GM12878 (cell line): ENCODE measurements around the gene ENDOV. TPM values are rescaled to one million over a fixed set of nuclear protein-coding genes. Genes with fewer than 3 reads are reported as not detected.

Experiments used
- BACH1 ChIP-seq: fragments of 450-650 bp; IDR thresholded peaks from 2 replicates; pipeline ENCODE4 v1.6.1; 2017; ENCODE audit warnings: mild to moderate bottlenecking, borderline replicate concordance
- CBX3 ChIP-seq: fragments of 200-600 bp; sonication (generic); IDR thresholded peaks from 2 replicates; pipeline ENCODE4 v1.6.1; 2016; ENCODE audit warnings: low read depth, borderline replicate concordance
- CHD4 ChIP-seq: fragments of 200-600 bp; sonication (generic); IDR thresholded peaks from 2 replicates; pipeline ENCODE4 v1.6.1; 2016; ENCODE audit warnings: mild to moderate bottlenecking
- EZH2 ChIP-seq: IDR thresholded peaks from 2 replicates; pipeline ENCODE4 v1.6.1; 2012; ENCODE audit warnings: low read depth, mild to moderate bottlenecking, control low read depth, inconsistent platforms, low read length, borderline replicate concordance; ENCODE audit not compliant: control insufficient read depth
- HDAC2 ChIP-seq: fragments of 200-600 bp; sonication (generic); IDR thresholded peaks from 2 replicates; pipeline ENCODE4 v1.6.1; 2017
- KLF5 ChIP-seq: fragments of 450-650 bp; IDR thresholded peaks from 2 replicates; pipeline ENCODE4 v1.6.1; 2014; ENCODE audit warnings: mild to moderate bottlenecking; ENCODE audit not compliant: partially characterized antibody
- LARP7 ChIP-seq: fragments of 450-650 bp; IDR thresholded peaks from 2 replicates; pipeline ENCODE4 v1.6.1; 2017; ENCODE audit warnings: mild to moderate bottlenecking
- MAX ChIP-seq: IDR thresholded peaks from 2 replicates; pipeline ENCODE4 v1.6.1; 2012; ENCODE audit warnings: low read depth, low read length, improper control_type of control experiment
- MEF2B ChIP-seq: fragments of 450-650 bp; IDR thresholded peaks from 2 replicates; pipeline ENCODE4 v1.6.1; 2018; ENCODE audit warnings: mild to moderate bottlenecking, moderate library complexity; ENCODE audit not compliant: partially characterized antibody, poor library complexity, severe bottlenecking
- PBX3 ChIP-seq: IDR thresholded peaks from 2 replicates; pipeline ENCODE4 v1.6.1; 2011; ENCODE audit warnings: mild to moderate bottlenecking, low read depth, low read length, moderate library complexity; ENCODE audit not compliant: insufficient replicate concordance
- POLR2AphosphoS2 ChIP-seq: IDR thresholded peaks from 2 replicates; pipeline ENCODE4 v1.6.1; 2011; ENCODE audit warnings: low read depth, mild to moderate bottlenecking, low read length, improper control_type of control experiment, moderate library complexity
- POLR2AphosphoS5 ChIP-seq: IDR thresholded peaks from 2 replicates; pipeline ENCODE4 v1.6.1; 2011; ENCODE audit warnings: mild to moderate bottlenecking, low read length, inconsistent platforms
- RAD21 ChIP-seq: IDR thresholded peaks from 2 replicates; pipeline ENCODE4 v1.6.1; 2011; ENCODE audit warnings: mild to moderate bottlenecking, low read depth, low read length, moderate library complexity; ENCODE audit not compliant: insufficient read depth
- RCOR1 ChIP-seq: conservative IDR thresholded peaks from 2 replicates; pipeline ENCODE4 v1.6.1; 2012; ENCODE audit warnings: low read depth, low read length, improper control_type of control experiment
- REST ChIP-seq: IDR thresholded peaks from 2 replicates; pipeline ENCODE4 v1.6.1; 2012; ENCODE audit warnings: mild to moderate bottlenecking, low read depth, low read length
- SMC3 ChIP-seq: IDR thresholded peaks from 2 replicates; pipeline ENCODE4 v1.6.1; 2011; ENCODE audit warnings: low read length, improper control_type of control experiment, borderline replicate concordance
- SP1 ChIP-seq: IDR thresholded peaks from one replicate; pipeline ENCODE4 v1.6.1; 2011; ENCODE audit warnings: low read depth, low read length
- SREBF1 ChIP-seq: IDR thresholded peaks from 2 replicates; pipeline ENCODE4 v1.6.1; 2012; ENCODE audit warnings: mild to moderate bottlenecking, low read length
- TCF12 ChIP-seq: IDR thresholded peaks from 2 replicates; pipeline ENCODE4 v1.6.1; 2011; ENCODE audit warnings: low read depth, mild to moderate bottlenecking, low read length
- ZNF592 ChIP-seq: fragments of 450-650 bp; IDR thresholded peaks from 2 replicates; pipeline ENCODE4 v1.6.1; 2017; ENCODE audit warnings: mild to moderate bottlenecking, moderate library complexity
- ZSCAN29 ChIP-seq: fragments of 450-650 bp; IDR thresholded peaks from 2 replicates; pipeline ENCODE4 v1.6.1; 2017; ENCODE audit warnings: mild to moderate bottlenecking, moderate library complexity
- ZZZ3 ChIP-seq: IDR thresholded peaks from 2 replicates; pipeline ENCODE4 v1.6.1; 2011; ENCODE audit warnings: low read depth; ENCODE audit not compliant: control insufficient read depth, insufficient read length
- polyA plus RNA-seq, 11 experiments: library from polyadenylated mRNA; depleted of rRNA in 4 of 11; unstranded in 6 of 11; stranded (reverse) in 5 of 11; fragments of >200 nt; fragmentation: Nextera tagmentation in 4 of 11; fragmentation: Illumina TruSeq in 1 of 11; extraction: Ambion mirVana in 4 of 11; extraction: Trizol in 1 of 11; gene quantifications; 1 replicate in 1 of 11; 2 replicates in 10 of 11; pipeline versions ENCODE4 v1.2.1 to v1.2.3, GENCODE V29; 2011 to 2016; ENCODE audit warnings: inconsistent platforms in 2 of 11, missing spikeins in 2 of 11, low read depth in 1 of 11
- total RNA-seq, 4 experiments: library from RNA; depleted of rRNA in 3 of 4; stranded (reverse); fragments of >200 nt in 3 of 4; fragmentation: Illumina TruSeq in 1 of 4; extraction: Trizol in 1 of 4; gene quantifications; 2 replicates each; pipeline versions ENCODE4 v1.2.1 to v1.2.3, GENCODE V29; 2013 to 2021

The ENDOV gene
- total and polyA plus RNA-seq, 10 of the 15 experiments (the other 5 are each of a cell fraction or from before 2014, with no cell fraction given): 0.63 to 11.9 (median 8.1) TPM

GRCh38 chr17:80454557-80455335 lies 39.8 kb downstream of the ENDOV start (continued):
- TF ChIP-seq REST: no peak
- peak; percentile 49; the same call in 1 of the 2 replicates for TF ChIP-seq TCF12
- TF ChIP-seq POLR2AphosphoS2: 0 out of 2 replicates have a peak, but pooled peaks have one; percentile 64
- peak; percentile 52 for TF ChIP-seq SP1
- TF ChIP-seq CHD4: no peak
- no peak for TF ChIP-seq ZSCAN29
- TF ChIP-seq BACH1: peak; percentile 75; the same call in 1 of the 2 replicates
- TF ChIP-seq MEF2B: no peak
- no peak for TF ChIP-seq ZZZ3
- TF ChIP-seq CBX3: no peak
- no peak for TF ChIP-seq ZNF592
- peak; percentile 93; the same call in 1 of the 2 replicates for TF ChIP-seq RCOR1
- peak; percentile 95 for TF ChIP-seq POLR2AphosphoS5
- peak; percentile 85; the same call in 1 of the 2 replicates for TF ChIP-seq MAX
- TF ChIP-seq RAD21: no peak
- TF ChIP-seq SMC3: no peak
- TF ChIP-seq EZH2: no peak
- peak; percentile 85 for TF ChIP-seq LARP7
- TF ChIP-seq HDAC2: no peak
- no peak for TF ChIP-seq SREBF1
- no peak for TF ChIP-seq PBX3
- peak; percentile 22 for TF ChIP-seq KLF5
